ENCODE results near the gene BIN2.
"Not testable (repeated sequence)": the region's sequence is repeated elsewhere in the genome, so short reads cannot be mapped to it uniquely, and the experiment has no call there.

The BIN2 gene

GRCh38 chr12:51321882-51322281 lies 2.1 kb downstream of the BIN2 start:
- in situ Hi-C loops (cut with MboI; ENCODE audit: low pct_unique_long_range_greater_than_20kb, low sequenced_read_pairs) = no loop called here
- no peak for DNase-seq

GRCh38 chr12:51320695-51321320 lies 3.2 kb downstream of the BIN2 start:
- in situ Hi-C loops (cut with MboI; ENCODE audit: low pct_unique_long_range_greater_than_20kb, low sequenced_read_pairs) = no loop called here
- DNase-seq = peak; percentile 71

GRCh38 chr12:51320311-51320694 lies 3.7 kb downstream of the BIN2 start:
- no peak for DNase-seq
- in situ Hi-C loops (cut with MboI; ENCODE audit: low pct_unique_long_range_greater_than_20kb, low sequenced_read_pairs) = no loop called here

GRCh38 chr12:51318846-51319599 lies 5.0 kb downstream of the BIN2 start:
- in situ Hi-C loops (cut with MboI; ENCODE audit: low pct_unique_long_range_greater_than_20kb, low sequenced_read_pairs) = no loop called here
- DNase-seq = peak; percentile 82

DNA sequence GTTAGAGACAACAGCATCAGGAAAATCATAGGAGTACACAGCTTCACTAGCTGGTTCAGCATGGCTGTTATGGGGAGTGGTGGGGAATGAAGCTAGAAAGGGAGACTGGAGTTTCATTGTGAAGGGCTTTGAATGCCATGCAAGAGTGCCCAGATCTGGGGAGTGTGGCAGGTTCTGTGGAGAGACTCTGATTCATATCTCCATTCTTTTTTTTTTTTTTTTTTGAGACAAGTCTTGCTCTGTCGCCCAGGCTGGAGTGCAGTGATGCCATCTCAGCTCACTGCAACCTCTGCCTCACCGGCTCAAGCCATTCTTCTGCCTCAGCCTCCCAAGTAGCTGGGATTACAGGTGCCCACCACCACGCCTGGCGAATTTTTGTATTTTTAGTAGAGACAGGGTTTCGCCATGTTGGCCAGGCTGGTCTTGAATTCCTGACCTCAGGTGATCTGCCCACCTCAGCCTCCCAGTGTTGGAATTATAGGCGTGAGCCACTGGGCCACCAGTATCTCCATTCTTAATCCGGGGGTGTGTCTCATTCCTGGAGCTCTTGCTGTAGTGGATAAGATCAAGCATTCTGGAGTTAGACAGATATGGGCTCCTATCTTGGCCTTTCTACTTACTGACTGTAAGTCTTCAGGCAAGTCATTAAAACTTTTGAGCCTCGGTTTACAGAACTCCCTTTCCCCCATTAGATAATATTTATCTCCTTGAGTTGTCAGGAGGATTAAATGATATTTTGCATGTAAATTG lies 5.7 kb downstream of the BIN2 start:
- in situ Hi-C loops (cut with MboI; ENCODE audit: low pct_unique_long_range_greater_than_20kb, low sequenced_read_pairs); DNase-seq: not testable (repeated sequence)

GRCh38 chr12:51311389-51311788 lies 12.6 kb downstream of the BIN2 start:
- no peak for DNase-seq
- in situ Hi-C loops (cut with MboI; ENCODE audit: low pct_unique_long_range_greater_than_20kb, low sequenced_read_pairs) = no loop called here

GRCh38 chr12:51307655-51308593 lies 16.1 kb downstream of the BIN2 start:
- in situ Hi-C loops (cut with MboI; ENCODE audit: low pct_unique_long_range_greater_than_20kb, low sequenced_read_pairs) = no loop called here
- DNase-seq = no peak

DNA sequence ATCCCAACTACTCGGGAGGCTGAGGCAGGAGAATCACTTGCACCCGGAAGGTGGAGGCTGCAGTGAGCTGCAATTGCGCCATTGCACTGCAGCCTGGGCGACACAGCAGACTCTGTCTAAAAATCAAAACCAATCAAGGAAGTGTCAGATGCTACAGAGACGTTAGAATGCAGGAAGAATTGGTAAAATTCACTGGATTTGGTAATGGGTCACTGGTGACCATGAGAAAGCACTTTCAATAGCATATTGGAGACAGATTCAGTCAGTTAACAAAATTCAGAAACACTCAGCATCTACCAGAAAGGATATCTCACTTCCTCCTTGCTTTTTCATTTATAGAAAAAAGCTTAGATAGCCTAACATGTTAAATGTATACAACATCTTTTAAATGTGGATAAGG lies 17.5 kb downstream of the BIN2 start:
- no peak for DNase-seq
- in situ Hi-C loops (cut with MboI; ENCODE audit: low pct_unique_long_range_greater_than_20kb, low sequenced_read_pairs) = no loop called here

DNA sequence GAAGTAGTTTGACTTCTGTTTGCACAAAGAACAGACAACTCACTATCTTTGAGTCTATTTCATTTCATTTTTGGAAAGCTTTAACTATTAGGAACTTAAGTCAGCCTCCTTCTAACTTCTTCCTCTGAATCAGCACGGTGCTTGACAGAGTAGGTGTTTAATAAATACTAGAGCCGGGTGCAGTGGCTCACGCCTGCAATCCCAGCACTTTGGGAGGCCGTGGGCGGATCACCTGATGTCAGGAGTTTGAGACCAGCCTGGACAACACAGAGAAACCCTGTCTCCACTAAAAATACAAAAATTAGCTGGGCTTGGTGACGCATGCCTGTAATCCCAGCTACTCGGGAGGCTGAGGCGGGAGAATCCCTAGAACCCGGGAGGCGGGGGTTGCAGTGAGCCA lies 23.2 kb downstream of the BIN2 start:
- in situ Hi-C loops (cut with MboI; ENCODE audit: low pct_unique_long_range_greater_than_20kb, low sequenced_read_pairs); DNase-seq: not testable (repeated sequence)

- in situ Hi-C loops (cut with MboI; ENCODE audit: low pct_unique_long_range_greater_than_20kb, low sequenced_read_pairs) = no loop called here
- no peak for DNase-seq
Measured at GRCh38 chr12:51295651-51296050, 28.3 kb downstream of the BIN2 start.

- in situ Hi-C loops (cut with MboI; ENCODE audit: low pct_unique_long_range_greater_than_20kb, low sequenced_read_pairs); DNase-seq: not testable (repeated sequence)
Measured at GRCh38 chr12:51294097-51294496, 29.9 kb downstream of the BIN2 start.

DNA sequence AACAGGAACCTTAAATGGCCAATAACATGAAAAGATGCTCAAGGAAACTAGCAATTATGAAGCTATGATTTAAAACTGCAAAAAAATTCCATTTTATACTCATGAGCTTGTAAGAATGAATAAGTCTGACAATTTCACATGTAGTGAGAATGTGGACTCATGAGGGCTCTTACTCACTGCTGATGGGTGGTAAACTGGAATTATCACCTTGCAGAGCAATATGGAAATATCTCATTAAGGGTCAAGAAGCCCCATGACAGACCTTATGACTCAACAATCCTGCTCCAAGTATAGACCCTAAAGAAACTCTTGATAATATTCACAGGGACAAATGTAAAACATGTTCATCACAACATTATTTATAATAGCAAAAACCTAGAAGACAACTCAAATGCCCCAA lies 30.3 kb downstream of the BIN2 start:
- in situ Hi-C loops (cut with MboI; ENCODE audit: low pct_unique_long_range_greater_than_20kb, low sequenced_read_pairs) = no loop called here
- DNase-seq = no peak

- DNase-seq = peak; percentile 72
- in situ Hi-C loops (cut with MboI; ENCODE audit: low pct_unique_long_range_greater_than_20kb, low sequenced_read_pairs) = not testable (repeated sequence)
Measured at GRCh38 chr12:51291603-51292513, 32.1 kb downstream of the BIN2 start.

- DNase-seq = no peak
- in situ Hi-C loops (cut with MboI; ENCODE audit: low pct_unique_long_range_greater_than_20kb, low sequenced_read_pairs) = no loop called here
Measured at GRCh38 chr12:51285843-51286242, 38.1 kb downstream of the BIN2 start.

- DNase-seq = no peak
- in situ Hi-C loops (cut with MboI; ENCODE audit: low pct_unique_long_range_greater_than_20kb, low sequenced_read_pairs) = no loop called here
Measured at GRCh38 chr12:51281202-51281924, 42.6 kb downstream of the BIN2 start.

DNA sequence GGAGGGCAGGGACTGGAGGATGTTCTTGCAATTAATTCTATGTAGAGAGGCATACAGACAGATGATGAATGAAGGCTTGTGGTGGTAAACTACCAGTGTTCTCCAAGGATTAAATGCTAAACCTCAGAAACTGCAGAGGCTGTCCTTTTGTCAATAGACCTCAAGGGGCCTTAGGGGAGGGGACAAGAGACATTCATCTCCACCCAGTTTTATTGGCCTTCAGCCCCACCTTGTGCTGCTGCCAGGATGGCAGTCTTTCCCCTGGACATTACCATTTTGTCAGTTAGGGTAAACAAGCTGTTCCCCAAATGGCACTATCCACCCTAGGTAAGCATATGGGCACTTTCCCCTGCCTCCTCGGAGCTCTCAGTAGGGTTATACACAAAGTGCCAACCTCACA lies 48.9 kb downstream of the BIN2 start:
- in situ Hi-C loops (cut with MboI; ENCODE audit: low pct_unique_long_range_greater_than_20kb, low sequenced_read_pairs) = no loop called here
- no peak for DNase-seq

- DNase-seq; in situ Hi-C loops (cut with MboI; ENCODE audit: low pct_unique_long_range_greater_than_20kb, low sequenced_read_pairs): not testable (repeated sequence)
Measured at GRCh38 chr12:51272810-51273209, 51.2 kb downstream of the BIN2 start.
